HG03565 (cell line): ENCODE results near the gene ALCAM.

Source experiments
- ATAC-seq: cut with Tn5 transposase; IDR thresholded peaks from one replicate; pipeline ENCODE4 v1.9.1; 2021; ENCODE audit warnings: mild to moderate bottlenecking, moderate library complexity; ENCODE audit not compliant: unreplicated experiment

The ALCAM gene

DNA sequence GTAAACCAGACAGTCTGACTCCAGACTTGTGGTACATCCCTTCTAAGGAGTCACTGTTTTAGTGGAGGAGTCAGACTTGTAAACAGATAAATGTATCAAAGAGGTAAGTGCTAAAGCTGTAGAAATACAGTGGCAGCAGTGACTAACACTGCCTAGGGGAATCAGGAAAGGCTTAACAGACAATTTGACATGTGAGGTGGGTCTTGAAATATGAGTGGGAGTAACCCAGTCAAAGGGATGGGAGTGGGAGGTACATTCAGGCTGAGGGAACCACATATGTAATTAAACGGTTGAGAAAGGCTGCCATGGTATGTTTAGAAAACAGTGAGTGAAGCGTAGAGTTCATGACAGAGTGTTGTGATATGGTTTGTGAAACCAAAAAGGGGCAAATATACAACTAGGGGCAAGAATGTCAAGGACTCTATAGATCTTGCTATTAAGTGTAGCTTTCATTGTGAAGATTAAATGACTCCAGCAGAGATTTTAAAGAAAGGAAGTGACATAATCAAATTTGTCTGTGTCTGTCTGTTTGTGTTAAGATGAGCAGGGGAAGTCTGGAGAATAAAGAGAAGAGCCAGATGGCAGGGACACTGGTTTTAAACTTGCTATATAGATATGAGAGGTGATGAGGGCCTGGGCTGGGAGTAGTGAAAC, 11.2 kb upstream of the ALCAM start:
- ATAC-seq = no peak

DNA sequence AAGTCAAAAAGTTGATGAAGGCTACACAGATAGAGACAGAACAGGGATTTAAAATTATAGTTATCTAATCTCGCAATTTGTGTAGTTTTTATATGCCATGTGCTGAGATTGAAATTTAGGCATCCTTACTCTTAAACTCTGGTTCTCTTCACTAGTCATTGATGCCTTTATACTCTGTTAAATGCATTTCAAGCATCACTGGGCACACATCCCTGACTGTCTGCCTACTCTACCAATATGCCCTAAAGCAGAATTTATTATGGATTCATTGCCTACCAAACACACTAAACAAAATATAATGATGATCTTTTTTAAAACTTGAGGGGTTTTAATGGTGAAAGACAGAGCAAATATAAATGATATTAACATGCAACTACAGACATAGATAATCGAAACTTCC, 10.3 kb upstream of the ALCAM start:
- no peak for ATAC-seq

DNA sequence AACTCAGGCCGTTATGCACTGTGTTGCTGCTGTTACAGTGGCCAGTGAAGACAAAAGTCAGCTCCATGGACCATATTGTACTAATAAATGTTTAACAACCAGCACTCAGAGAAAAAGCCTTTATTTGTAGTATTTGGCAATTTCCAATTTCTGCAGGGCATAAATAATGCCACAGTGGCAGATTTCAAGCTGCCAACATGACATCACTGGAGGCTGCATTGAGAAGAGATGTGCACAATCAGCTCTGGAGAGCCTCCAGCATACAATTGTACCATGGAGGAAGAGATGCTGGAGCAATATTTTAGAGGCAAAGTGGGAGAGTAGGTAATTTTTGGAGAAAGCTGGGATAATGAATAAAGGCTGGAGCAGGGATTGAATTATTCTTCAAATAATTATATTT, 9.7 kb upstream of the ALCAM start:
- no peak for ATAC-seq

DNA sequence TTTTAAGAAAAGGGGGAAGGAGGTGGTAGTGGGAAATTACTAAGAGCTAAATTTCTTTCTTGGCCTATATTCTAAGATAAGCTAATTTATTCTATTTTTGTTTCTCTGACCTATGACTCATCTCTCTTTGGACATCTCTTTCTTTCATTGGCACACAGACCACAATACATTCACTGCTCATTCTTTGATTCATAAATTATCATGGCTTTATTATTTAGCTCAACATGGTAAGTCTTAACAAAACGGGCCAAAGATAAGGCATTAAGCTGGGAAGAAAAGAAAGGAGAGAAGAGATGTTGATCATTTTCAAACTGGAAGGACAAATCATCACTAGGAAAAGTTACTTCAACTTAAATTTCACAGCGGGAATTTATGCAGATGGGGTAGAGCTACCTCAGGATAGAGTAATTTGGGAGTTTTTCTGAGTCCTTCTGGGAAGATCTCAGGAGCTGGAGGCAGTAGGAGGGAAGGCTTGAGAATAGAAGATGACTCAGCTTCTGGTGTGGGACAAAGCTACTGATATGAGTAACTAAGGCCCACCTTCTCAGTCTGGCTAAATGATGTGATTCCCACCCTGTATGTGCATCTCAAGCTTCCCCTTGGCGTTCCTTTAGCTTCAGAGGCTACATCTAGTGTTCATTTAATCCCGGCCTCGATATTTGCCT, 7.5 kb upstream of the ALCAM start:
- ATAC-seq = peak; percentile 32

DNA sequence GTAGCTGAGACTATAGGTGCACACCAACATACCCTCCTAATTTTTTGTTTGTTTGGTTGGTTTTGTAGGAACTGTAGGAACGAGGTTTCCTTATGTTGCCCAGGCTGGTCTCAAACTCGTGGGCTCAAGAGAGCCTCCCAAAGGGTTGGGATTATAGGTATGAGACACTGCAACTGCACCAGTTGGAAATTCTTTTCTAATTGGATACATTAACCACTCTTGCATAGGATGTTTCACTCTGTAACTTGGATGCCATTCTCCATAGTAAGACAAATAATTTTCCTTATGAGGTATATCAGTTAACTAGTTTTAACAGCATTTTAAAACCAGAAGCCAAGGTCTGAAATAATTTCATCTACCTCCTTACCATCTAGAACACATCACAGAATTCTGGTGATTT, 6.7 kb upstream of the ALCAM start:
- no peak for ATAC-seq

DNA sequence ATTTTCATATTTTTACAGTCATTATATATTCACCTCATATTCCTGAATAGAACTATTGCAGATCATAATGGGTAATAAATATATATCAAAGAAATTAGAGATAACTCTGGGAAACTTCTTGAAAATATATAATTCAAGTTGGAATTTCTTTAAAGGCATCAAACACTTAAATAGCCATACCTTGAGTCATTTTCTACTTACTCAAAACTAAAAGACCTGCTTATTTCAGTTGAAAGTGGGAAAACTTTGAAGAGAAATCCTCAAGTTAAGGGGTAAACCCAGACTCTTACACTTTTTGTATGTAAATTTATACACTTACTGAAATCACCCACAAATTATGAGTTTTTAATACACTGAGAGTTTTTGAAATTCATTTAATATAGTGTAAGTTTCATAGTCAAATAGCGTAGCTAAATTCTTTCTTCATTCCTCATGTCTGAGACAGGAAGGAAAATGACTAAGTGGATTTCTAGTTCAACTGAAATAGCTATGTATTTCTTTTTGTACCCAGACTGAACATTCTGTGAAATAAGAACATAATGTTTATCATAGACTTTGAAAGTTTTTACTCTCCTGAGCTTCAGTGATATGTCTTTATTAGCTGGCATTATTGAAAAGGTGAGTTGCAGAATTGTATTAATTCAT, 4.6 kb upstream of the ALCAM start:
- no peak for ATAC-seq

DNA sequence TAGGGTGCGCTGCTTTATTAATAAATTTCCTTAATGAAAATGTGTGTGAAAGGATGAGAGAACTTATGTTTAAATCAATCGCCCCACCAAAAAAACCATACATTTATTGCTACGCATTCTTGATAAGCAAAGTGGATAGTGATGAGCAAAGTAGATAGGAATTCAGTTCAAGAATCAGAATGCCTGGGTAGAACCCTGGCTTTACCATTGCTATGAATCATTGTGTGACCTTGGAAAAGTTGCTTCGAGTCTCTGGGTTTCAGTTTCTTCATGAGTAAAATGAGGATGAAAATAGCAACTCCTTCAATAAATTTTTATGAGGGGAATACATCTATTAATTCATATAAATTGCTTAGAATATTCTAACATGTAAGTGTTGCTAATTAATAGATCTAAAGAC, 2.6 kb upstream of the ALCAM start:
- no peak for ATAC-seq

DNA sequence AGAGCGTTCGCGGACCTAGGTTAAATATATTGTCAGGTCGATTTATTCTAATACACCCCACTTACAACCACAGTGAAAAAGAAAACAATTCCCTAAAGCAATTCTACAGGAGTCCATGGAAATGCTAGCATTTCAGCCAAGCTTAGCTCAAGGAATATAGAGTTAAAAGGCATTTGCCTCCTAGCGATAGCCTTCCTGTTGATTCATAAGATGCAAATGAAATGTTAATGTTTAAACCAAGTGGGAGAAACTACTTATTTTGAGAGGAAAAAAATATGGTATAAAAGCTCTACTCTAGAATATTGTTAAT, 1.7 kb upstream of the ALCAM start:
- ATAC-seq = no peak

DNA sequence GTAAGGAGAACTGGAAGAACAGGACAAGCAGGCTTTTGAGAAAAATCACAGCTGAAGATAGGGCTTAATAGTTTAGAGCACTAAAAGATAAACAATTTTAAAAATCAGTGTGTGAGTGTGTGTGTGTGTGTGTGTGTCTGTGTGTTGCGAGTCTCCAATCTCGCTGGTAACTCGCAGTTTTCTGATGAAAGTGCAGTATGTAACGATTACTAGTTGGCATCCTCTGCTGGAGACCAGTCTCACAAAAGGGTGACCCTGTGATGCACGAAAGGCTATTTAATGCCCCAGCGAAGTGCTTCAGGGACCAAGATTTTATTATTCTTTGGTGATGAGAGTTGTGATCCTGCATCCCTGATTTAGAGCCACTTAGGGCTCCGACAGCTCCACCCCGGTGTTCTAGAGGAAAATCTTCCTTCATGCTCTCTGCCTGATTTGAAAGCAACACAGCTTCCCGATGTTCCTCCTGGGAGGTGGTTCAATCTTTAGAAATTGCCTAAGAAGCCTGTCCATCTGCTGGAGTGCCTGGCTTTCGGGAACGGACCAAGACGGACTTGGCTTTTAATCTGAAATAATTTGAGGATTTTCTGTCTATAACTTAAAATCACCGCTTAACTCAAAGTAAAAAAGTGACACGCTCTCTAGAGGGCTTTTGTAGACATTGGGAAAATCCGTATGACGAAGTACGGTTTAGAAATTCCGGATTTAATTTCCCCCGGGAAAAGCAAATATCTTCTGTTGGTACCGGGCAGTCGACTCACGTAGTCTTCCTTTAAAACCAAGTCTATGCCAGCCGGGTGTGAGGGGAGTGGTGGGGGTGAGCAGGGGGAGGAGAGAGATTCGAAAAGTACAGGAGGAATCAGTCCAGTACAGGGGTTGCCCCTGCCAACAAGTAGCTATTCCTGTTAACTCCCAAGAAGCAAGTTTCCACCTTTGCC, 1.1 kb upstream of the ALCAM start:
- no peak for ATAC-seq

DNA sequence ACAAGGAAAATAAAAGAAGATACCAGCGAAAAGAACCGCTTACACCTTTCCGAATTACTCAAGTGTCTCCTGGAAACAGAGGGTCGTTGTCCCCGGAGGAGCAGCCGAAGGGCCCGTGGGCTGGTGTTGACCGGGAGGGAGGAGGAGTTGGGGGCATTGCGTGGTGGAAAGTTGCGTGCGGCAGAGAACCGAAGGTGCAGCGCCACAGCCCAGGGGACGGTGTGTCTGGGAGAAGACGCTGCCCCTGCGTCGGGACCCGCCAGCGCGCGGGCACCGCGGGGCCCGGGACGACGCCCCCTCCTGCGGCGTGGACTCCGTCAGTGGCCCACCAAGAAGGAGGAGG, 325 bp downstream of the ALCAM start:
- ATAC-seq = no peak

DNA sequence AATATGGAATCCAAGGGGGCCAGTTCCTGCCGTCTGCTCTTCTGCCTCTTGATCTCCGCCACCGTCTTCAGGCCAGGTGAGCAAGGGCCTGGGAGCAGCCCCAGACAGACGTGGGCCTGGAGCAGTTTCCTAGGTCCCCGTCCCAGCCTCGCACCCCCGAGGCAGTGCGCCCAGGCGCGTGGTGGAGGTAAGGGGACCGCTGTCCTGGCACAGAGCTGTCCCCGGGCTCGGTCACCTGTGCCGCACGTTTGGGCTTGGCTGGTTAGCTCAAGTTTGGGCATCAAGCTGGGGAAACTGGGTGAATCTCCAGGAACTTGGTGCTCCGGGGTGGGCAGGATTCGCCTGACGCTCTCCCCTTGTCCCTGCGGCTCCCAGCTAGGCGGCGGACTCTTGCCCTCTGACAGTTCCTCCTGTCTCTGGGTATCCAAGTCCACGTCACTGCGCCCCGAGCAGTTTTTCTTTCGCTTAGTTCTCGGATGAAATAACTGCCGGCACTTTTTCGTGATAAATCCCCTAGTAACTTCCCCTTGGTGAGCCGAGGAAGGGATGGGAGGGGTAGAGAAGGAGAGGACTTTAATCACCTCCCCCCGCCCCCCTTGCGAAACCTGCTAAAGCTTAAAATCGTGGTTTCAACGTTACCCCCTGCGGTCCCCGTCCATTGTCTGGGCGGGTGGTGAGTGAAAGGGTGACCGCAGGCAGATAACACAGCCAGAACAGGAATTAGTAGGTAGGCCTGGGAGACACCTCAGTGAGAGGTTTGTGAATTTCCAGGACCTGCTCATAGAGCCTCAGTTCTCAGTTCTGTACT, 901 bp downstream of the ALCAM start:
- ATAC-seq = peak; percentile 28

DNA sequence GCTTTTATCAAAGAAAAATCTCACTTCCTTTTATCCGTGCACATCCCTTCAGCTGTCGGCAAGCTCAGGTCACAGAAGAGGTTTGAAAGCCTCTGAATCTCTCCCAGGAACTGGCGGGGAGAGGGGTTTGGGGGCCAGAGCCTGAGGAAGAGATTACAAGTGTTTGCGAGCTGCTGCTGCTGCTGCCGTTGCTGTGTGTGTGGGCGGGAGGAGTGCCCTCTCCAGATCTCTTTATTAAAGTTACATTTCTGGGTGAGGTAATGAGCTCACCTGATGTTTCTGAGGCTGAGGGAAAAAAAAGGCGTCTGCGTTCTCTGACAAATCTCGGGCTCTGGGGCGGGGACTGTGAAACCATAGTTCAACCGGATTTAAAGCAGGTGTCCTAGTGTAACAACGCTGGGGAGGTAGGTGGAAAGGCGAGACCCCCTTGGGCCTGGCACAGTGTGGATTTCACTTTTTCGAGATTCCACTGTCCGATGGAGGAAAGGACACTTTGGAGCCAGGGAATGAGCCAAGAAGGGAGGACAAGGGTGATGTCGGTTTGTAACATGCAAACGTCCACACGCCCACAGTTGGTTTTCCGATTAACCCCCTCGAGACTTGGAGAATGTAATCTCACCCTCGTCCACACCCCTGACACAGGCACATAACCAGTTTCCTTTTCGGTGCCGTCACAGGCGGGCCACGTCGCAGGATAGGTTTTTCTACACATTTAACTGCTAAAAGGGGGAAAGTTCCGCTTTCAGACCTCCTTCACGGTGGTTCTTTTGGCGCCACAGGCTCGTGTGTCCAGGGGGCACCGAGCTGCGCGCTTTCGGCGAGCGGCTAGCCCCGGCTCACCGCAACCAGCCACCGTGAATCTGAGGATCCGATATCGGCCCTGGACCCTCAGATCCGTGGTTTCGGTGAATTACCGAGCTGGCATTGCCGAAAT, 2.1 kb downstream of the ALCAM start:
- peak; percentile 22 for ATAC-seq

DNA sequence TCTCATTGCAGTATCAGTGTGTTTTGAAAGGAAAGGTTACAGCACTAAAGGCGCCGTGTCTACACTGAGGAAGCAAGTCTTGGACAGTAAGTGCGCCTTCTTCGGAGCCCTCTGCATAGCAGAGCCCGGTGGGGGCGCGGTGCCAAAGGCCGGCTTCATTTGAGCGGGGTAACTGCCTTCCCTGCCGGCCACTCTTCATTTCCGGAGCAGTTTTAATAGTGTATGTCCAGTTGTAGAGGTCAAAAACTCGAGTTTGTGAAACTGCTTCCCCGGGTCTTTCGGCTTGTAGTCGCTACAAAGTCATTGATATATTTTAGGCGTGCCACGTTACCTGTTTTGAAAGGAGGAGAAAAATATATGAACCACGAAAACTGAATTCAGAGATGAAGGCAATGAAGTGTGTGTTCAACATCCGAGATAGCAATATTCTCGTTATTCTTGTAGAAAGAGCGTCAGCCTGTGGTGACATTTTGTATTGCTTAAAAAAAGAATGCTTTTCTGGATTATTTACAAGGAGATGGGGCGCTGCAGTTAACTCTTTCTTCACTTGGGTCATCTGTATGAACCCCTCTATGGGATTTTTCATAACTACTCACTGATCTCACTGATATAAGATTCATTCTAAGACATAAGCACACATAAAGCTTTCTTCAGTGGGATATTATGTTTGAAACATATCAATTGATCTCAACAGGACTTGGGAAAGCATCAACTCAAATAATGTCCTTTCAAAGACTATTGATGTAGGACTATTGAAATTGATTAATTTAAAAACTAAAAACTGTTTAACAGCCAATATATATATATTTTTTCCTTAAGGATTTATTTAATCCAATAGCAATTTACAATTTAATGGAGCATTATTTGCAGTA, 3.0 kb downstream of the ALCAM start:
- ATAC-seq = peak; percentile 20

DNA sequence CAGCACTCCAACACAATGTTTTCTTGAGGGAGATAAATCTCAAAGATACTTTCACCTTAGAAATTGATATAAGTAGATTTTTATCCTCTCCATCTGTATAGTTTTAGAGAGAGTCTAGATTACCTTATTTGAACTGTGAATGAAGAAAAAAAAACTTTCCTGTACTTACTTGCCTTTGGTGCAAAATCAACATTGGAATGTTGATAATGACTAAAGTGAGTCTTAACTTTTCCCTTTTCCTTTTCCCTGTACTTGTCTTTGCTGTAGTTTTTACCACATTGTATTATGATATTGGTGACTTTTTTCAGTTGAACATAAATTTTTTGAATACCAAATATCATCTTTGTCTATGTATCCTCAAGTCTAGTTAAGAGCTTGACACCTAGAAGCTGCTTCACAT, 6.7 kb downstream of the ALCAM start:
- ATAC-seq = no peak

DNA sequence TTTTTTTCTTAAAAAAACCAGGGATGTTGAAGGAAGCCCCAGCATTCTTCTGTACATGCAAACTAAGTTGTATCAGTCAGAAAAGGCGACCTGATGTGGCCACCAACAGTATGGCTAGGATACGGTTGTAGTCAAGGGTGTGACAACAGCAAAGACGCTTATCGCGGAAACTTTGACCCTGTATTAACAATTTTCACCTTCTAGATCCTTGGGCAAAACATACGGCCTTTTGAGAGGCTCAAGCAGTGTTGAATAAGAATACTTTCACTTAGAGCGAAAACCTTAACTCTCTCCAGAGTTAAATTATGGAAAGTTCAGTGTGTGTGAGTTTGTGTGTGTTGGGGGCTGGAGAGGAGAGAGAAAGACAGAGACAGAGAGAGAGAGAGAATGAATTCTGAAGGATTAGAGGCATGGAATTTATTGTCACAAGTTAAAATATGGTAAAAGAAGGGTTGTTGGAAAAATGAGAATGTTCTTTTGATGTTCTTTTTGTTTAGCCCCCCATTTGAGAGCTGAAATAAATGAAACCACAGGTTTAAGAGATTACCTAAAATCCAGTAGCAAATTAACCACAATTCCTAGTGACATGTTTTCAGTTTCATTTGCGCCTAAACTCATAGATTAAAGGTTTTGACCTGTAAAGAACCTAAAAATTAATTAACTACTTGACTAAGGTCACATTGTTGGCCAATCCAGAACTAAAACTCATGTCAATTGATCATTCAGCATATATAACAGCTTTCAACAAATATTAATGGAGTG, 9.2 kb downstream of the ALCAM start:
- ATAC-seq = no peak

DNA sequence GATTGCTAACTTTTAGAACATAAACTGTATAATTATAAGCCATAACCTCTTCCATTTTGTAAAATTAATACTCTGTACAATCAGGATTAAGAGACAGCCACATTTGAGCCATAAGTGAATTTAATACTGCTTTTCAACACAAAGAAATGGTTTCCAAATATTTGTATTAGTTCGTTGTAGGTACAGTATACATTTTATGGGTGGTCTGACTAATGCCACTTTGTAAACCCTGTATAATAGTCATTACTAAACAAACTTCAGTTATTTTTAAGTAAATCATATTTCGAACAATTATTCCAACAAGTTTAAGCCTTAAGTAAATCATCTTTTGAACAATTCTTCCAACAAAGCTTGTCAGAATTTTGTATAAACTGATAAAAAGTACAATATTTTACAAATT, 11.0 kb downstream of the ALCAM start:
- ATAC-seq = no peak

DNA sequence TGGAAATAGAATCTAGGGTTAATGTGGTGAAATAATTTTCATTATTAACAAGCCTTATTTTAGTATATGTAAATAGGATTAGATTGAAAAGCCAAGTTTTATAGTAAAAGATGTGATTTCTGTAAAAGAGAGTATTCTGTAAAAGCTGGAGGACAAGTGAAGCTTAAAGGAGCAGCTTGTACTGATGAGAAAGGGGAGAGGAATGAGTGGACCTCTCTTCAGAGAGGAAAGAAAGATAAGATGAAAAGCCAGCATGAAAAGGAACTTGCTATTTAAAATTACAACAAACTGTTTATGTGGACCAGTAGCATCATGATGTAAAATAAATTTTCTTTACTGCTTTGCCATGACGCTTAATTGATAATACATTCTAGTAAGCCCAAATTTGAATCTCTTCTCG, 18.5 kb downstream of the ALCAM start:
- no peak for ATAC-seq
